ENCODE measurements around the gene PCDHA8.
"Not testable (repeated sequence)": the region's sequence is repeated elsewhere in the genome, so short reads cannot be mapped to it uniquely, and the experiment has no call there.

PCDHA8 gene

DNA sequence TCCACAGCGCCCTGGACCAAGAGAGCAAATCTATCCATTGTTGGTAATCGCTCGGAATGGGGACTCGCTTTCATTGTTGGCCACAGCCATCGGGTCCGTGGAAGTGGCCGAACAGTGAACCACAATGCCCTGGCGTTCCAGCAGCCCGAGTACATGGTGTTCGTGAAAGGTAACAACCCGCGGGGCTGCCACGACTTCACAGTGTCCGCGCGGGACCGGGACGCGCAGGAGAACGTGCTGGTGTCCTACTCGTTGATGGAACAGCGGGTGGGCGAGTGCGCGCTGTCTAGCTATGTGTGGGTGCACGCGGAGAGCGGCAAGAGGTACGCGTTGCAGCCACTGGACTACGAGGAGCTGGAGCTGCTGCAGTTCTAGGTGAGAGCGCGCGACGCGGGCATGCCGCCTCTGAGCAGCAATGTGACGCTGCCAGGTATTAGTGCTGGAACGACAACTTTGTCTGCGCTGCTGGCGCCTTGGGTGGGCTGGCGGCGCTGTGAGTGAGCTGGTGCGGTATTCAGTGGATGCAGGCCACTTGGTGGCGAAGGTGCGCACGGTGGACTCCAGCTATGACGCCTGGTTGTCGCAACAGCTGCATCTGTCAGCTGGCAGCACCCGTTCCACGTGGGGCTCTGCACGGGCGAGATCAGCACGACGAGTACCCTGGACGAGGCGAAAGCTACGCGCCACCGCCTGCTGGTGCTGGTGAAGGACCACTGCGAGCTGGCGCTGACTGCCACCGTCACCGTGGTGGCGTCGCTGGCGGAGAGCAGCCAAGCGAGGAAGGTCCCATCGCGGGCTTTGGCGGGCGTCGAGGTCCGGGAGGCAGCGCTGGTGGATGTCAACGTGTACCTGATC is 21.7 kb downstream of the PCDHA8 start:
- H3K4me3 ChIP-seq (ENCODE audit: low read depth in 1 of 2, low read length in 2 of 2): no peak overlapping the region
- H3K27ac ChIP-seq (ENCODE audit: low read depth, low read length): no peak overlapping the region
- no peaks in the 10 kb centered on the region for H3K4me1 ChIP-seq (ENCODE audit: insufficient read depth, low read length)
- H3K36me3 ChIP-seq (ENCODE audit: insufficient read depth, low read length): no peaks in the 10 kb centered on the region
- H3K9me3 ChIP-seq (ENCODE audit: low read length): peaks cover 4% of the 10 kb centered on the region
- no peak overlapping the region for H3K9ac ChIP-seq (ENCODE audit: low read length)
- H3K27me3 ChIP-seq (ENCODE audit: control insufficient read depth in 1 of 2, insufficient read depth in 2 of 2, low read length in 2 of 2): no peaks in the 10 kb centered on the region

DNA sequence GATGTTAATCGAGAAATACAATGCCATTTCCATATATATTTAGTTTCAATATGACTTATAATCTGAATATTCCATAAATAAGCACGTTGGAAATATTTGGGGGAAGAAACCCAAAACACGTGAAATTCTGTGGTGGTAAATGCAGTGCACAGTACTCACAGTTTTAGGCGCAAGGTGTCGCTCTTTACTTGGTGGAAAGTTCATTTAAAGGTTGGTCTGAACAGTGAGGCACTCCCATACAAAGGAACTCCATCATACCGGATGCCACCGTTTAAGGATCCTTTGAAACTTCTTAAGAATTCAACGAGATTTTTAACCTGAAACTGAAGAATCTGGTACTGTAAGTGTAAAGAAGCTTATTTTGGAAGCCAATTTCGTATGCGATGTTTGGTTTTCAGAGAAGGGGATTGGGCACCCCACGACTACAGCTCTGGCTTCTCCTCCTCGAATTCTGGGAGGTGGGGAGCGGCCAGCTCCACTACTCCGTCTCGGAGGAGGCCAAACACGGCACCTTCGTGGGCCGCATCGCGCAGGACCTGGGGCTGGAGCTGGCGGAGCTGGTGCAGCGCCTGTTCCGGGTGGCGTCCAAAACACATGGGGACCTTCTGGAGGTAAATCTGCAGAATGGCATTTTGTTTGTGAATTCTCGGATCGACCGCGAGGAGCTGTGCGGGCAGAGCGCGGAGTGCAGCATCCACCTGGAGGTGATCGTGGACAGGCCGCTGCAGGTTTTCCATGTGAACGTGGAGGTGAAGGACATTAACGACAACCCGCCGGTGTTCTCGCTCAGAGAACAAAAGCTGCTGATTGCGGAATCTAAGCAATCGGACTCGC is 28.0 kb downstream of the PCDHA8 start, which contains the start of gene PCDHA11:
Gene PCDHA11, plus strand, starts transcription at position 237 of the 834 bp plus-strand sequence. Its CDS starts 147 bp downstream, at position 384.
- H3K27ac ChIP-seq (ENCODE audit: low read depth, low read length): no peak within 1 kb of the TSS
- no peaks in the 10 kb centered on the region for H3K4me1 ChIP-seq (ENCODE audit: insufficient read depth, low read length)
- no peak within 1 kb of the TSS for H3K9ac ChIP-seq (ENCODE audit: low read length)
- no peaks in the 10 kb centered on the region for H3K36me3 ChIP-seq (ENCODE audit: insufficient read depth, low read length)
- peaks cover 0 to 7% of the 10 kb centered on the region in 2 donors for H3K27me3 ChIP-seq (ENCODE audit: control insufficient read depth in 1 of 2, insufficient read depth in 2 of 2, low read length in 2 of 2)
- H3K4me3 ChIP-seq (ENCODE audit: low read depth in 1 of 2, low read length in 2 of 2): no peak within 1 kb of the TSS
- H3K9me3 ChIP-seq (ENCODE audit: low read length): no peaks in the 10 kb centered on the region

DNA sequence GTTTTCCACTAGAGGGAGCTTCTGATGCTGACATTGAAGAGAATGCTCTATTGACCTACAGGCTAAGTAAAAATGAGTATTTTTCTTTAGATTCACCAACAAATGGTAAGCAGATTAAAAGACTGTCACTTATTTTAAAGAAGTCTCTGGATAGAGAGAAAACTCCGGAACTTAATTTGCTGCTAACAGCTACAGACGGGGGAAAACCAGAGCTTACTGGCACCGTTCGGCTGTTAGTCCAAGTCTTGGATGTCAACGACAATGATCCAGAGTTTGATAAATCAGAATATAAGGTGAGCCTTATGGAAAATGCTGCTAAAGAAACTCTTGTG is 28.5 kb downstream of the PCDHA8 start:
- Histone ChIP-seq H3K27ac (ENCODE audit: low read depth, low read length) (no peak overlapping the region), H3K27me3 (ENCODE audit: control insufficient read depth in 1 of 2, insufficient read depth in 2 of 2, low read length in 2 of 2) (peaks cover 0 to 7% of the 10 kb centered on the region in 2 donors), H3K9me3 (ENCODE audit: low read length) (no peaks in the 10 kb centered on the region), H3K4me1 (ENCODE audit: insufficient read depth, low read length) (no peaks in the 10 kb centered on the region), H3K9ac (ENCODE audit: low read length) (no peak overlapping the region), H3K4me3 (ENCODE audit: low read depth in 1 of 2, low read length in 2 of 2) (no peak overlapping the region), H3K36me3 (ENCODE audit: insufficient read depth, low read length) (no peaks in the 10 kb centered on the region)

DNA sequence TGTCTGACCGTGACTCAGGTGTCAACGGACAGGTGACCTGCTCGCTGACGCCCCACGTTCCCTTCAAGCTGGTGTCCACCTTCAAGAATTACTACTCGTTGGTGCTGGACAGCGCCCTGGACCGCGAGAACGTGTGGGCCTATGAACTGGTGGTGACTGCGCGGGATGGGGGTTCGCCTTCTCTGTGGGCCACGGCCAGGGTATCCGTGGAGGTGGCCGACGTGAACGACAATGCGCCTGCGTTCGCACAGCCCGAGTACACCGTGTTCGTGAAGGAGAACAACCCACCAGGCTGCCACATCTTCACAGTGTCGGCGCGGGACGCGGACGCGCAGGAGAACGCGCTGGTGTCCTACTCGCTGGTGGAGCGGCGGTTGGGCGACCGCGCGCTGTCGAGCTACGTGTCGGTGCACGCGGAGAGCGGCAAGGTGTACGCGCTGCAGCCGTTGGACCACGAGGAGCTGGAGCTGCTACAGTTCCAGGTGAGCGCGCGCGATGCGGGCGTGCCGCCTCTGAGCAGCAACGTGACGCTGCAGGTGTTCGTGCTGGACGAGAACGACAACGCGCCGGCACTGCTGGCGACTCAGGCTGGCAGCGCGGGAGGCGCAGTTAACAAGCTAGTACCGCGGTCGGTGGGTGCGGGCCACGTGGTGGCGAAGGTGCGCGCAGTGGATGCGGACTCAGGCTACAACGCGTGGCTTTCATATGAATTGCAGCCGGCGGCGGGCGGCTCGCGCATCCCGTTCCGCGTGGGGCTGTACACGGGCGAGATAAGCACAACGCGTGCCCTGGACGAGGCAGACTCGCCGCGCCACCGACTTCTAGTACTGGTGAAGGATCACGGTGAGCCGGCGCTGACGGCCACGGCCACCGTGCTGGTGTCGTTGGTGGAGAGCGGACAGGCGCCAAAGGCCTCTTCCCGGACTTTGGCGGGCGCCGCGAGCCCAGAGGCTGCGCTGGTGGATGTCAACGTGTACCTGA is 29.5 kb downstream of the PCDHA8 start:
- H3K27ac ChIP-seq (ENCODE audit: low read depth, low read length): no peak overlapping the region
- no peaks in the 10 kb centered on the region for H3K4me1 ChIP-seq (ENCODE audit: insufficient read depth, low read length)
- H3K9me3 ChIP-seq (ENCODE audit: low read length): no peaks in the 10 kb centered on the region
- no peaks in the 10 kb centered on the region for H3K36me3 ChIP-seq (ENCODE audit: insufficient read depth, low read length)
- H3K9ac ChIP-seq (ENCODE audit: low read length): no peak overlapping the region
- H3K4me3 ChIP-seq (ENCODE audit: low read depth in 1 of 2, low read length in 2 of 2): no peak overlapping the region
- peaks cover 0 to 7% of the 10 kb centered on the region in 2 donors for H3K27me3 ChIP-seq (ENCODE audit: control insufficient read depth in 1 of 2, insufficient read depth in 2 of 2, low read length in 2 of 2)

DNA sequence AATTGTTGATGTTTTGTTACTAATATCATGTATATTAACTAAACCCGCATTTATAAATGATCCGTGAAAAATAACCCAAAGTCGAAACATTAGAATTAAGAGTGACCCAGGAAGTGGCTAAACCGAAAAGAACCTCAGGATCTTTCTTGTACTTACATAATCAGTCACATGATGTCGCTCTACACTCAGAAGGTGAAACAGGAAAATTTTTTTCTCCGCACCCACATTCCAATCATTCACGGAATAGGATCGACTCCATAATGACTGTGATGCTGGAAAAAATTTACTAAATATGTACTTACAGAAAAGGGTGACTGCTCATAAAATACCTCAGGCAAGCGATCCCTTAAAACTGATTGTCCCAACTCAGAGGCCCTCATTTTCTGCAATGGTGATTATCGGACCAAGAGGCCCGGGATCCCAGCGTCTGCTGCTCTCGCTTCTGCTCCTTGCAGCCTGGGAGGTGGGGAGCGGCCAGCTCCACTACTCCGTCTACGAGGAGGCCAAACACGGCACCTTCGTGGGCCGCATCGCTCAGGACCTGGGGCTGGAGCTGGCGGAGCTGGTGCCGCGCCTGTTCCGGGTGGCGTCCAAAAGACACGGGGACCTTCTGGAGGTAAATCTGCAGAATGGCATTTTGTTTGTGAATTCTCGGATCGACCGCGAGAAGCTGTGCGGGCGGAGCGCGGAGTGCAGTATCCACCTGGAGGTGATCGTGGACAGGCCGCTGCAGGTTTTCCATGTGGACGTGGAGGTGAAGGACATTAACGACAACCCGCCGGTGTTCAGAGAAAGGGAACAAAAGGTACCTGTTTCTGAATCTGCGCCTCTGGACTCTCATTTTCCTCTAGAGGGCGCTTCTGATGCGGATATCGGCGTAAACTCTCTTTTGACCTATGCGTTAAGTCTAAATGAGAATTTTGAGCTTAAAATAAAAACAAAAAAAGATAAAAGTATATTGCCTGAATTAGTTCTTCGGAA is 34.4 kb downstream of the PCDHA8 start, which contains the start of gene PCDHA12:
Gene PCDHA12, plus strand, starts transcription at position 224 of the 981 bp plus-strand sequence. Its CDS starts 165 bp downstream, at position 389.
- Histone ChIP-seq H3K9me3 (ENCODE audit: low read length) (peaks cover 5% of the 10 kb centered on the region), H3K4me3 (ENCODE audit: low read depth in 1 of 2, low read length in 2 of 2) (no peak within 1 kb of the TSS), H3K4me1 (ENCODE audit: insufficient read depth, low read length) (no peaks in the 10 kb centered on the region), H3K27me3 (ENCODE audit: control insufficient read depth in 1 of 2, insufficient read depth in 2 of 2, low read length in 2 of 2) (peaks cover 0 to 12% of the 10 kb centered on the region in 2 donors), H3K36me3 (ENCODE audit: insufficient read depth, low read length) (no peaks in the 10 kb centered on the region), H3K9ac (ENCODE audit: low read length) (no peak within 1 kb of the TSS), H3K27ac (ENCODE audit: low read depth, low read length) (no peak within 1 kb of the TSS)

DNA sequence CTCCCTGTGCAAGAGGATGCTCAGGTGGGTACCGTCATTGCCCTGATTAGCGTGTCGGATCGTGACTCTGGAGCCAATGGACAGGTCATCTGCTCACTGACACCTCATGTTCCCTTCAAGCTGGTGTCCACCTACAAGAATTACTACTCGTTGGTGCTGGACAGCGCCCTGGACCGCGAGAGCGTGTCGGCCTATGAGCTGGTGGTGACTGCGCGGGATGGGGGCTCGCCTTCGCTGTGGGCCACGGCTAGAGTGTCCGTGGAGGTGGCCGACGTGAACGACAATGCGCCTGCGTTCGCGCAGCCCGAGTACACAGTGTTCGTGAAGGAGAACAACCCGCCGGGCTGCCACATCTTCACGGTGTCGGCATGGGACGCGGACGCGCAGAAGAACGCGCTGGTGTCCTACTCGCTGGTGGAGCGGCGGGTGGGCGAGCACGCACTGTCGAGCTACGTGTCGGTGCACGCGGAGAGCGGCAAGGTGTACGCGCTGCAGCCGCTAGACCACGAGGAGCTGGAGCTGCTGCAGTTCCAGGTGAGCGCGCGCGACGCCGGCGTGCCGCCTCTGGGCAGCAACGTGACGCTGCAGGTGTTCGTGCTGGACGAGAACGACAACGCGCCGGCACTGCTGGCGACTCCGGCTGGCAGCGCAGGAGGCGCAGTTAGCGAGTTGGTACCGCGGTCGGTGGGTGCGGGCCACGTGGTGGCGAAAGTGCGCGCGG is 35.7 kb downstream of the PCDHA8 start:
- not testable (repeated sequence) for H3K4me1 ChIP-seq (ENCODE audit: insufficient read depth, low read length); H3K36me3 ChIP-seq (ENCODE audit: insufficient read depth, low read length); H3K9ac ChIP-seq (ENCODE audit: low read length); H3K9me3 ChIP-seq (ENCODE audit: low read length); H3K27ac ChIP-seq (ENCODE audit: low read depth, low read length); H3K4me3 ChIP-seq (ENCODE audit: low read depth in 1 of 2, low read length in 2 of 2); H3K27me3 ChIP-seq (ENCODE audit: control insufficient read depth in 1 of 2, insufficient read depth in 2 of 2, low read length in 2 of 2)

DNA sequence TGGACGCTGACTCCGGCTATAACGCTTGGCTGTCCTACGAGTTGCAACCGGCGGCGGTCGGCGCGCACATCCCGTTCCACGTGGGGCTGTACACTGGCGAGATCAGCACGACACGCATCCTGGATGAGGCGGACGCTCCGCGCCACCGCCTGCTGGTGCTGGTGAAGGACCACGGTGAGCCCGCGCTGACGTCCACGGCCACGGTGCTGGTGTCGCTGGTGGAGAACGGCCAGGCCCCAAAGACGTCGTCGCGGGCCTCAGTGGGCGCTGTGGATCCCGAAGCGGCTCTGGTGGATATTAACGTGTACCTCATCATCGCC is 36.2 kb downstream of the PCDHA8 start:
- no peak overlapping the region for H3K9ac ChIP-seq (ENCODE audit: low read length)
- peaks cover 5% of the 10 kb centered on the region for H3K9me3 ChIP-seq (ENCODE audit: low read length)
- no peaks in the 10 kb centered on the region for H3K4me1 ChIP-seq (ENCODE audit: insufficient read depth, low read length)
- H3K27ac ChIP-seq (ENCODE audit: low read depth, low read length): no peak overlapping the region
- no peak overlapping the region for H3K4me3 ChIP-seq (ENCODE audit: low read depth in 1 of 2, low read length in 2 of 2)
- peaks cover 0 to 5% of the 10 kb centered on the region in 2 donors for H3K27me3 ChIP-seq (ENCODE audit: control insufficient read depth in 1 of 2, insufficient read depth in 2 of 2, low read length in 2 of 2)
- H3K36me3 ChIP-seq (ENCODE audit: insufficient read depth, low read length): no peaks in the 10 kb centered on the region

DNA sequence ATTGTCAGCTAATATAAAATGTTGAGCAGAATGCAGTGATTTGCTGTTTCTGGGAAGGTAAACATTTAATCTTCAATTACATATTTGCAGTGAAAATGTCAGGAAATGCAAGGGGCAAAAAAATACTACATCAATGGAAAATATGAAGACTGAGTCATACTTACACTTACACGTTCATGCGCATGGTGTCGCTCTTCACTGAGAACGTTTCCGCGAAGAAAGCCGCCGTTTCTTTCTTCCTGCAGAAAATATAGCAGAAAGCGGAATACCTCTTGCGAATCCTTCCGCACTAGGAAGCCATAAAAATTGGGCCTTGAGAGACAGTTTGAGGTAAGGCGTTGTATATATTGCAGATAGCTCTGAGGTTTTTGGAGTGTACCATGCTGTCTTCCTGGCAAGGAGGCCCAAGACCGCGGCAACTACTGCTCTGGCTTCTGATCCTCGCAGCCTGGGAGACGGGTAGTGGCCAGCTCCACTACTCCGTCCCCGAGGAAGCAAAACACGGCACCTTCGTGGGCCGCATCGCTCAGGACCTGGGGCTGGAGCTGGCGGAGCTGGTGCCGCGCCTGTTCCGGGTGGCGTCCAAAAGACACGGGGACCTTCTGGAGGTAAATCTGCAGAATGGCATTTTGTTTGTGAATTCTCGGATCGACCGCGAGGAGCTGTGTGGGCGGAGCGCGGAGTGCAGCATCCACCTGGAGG is 41.1 kb downstream of the PCDHA8 start, which contains the start of gene PCDHA13:
Gene PCDHA13, plus strand, starts transcription at position 236 of the 702 bp plus-strand sequence. Its CDS starts 145 bp downstream, at position 381.
- Histone ChIP-seq H3K4me1 (ENCODE audit: insufficient read depth, low read length) (no peaks in the 10 kb centered on the region), H3K9me3 (ENCODE audit: low read length) (peaks cover 6% of the 10 kb centered on the region), H3K4me3 (ENCODE audit: low read depth in 1 of 2, low read length in 2 of 2) (no peak within 1 kb of the TSS), H3K27me3 (ENCODE audit: control insufficient read depth in 1 of 2, insufficient read depth in 2 of 2, low read length in 2 of 2) (peaks cover 0 to 8% of the 10 kb centered on the region in 2 donors), H3K9ac (ENCODE audit: low read length) (no peak within 1 kb of the TSS), H3K27ac (ENCODE audit: low read depth, low read length) (no peak within 1 kb of the TSS), H3K36me3 (ENCODE audit: insufficient read depth, low read length) (no peaks in the 10 kb centered on the region)

DNA sequence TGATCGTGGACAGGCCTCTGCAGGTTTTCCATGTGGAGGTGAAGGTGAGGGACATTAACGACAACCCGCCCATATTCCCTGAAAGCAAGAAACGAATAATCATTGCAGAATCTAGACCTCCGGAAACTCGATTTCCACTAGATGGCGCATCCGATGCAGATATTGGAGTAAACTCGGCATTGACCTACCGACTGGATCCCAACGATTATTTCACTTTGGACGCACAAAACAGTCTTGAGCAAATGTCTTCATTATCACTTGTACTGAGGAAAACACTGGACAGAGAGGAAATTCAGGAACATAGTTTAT is 41.6 kb downstream of the PCDHA8 start:
- Histone ChIP-seq H3K9ac (ENCODE audit: low read length) (no peak overlapping the region), H3K36me3 (ENCODE audit: insufficient read depth, low read length) (no peaks in the 10 kb centered on the region), H3K27me3 (ENCODE audit: control insufficient read depth in 1 of 2, insufficient read depth in 2 of 2, low read length in 2 of 2) (peaks cover 0 to 4% of the 10 kb centered on the region in 2 donors), H3K4me1 (ENCODE audit: insufficient read depth, low read length) (no peaks in the 10 kb centered on the region), H3K27ac (ENCODE audit: low read depth, low read length) (no peak overlapping the region), H3K4me3 (ENCODE audit: low read depth in 1 of 2, low read length in 2 of 2) (no peak overlapping the region), H3K9me3 (ENCODE audit: low read length) (peaks cover 6% of the 10 kb centered on the region)
